AG04450 (cell line): ENCODE data around the gene RUVBL2. TPM values are rescaled to one million over a fixed set of nuclear protein-coding genes. Genes with fewer than 3 reads are reported as not detected.
A peak's percentile ranks its signal among the peaks of the same experiment; 100 is the strongest.
"Not testable (repeated sequence)": the region's sequence is repeated elsewhere in the genome, so short reads cannot be mapped to it uniquely, and the experiment has no call there.

Source experiments
- CTCF ChIA-PET: fragments of 300-600, 350-600 bp; formaldehyde crosslinking; extraction: SDS; loops from one replicate; lab custom pipeline; 2022; ENCODE audit warnings: antibody characterized with exemption, inconsistent platforms; lab: Charles Lee
- POLR2A ChIA-PET: fragments of 350-600 bp; formaldehyde crosslinking; extraction: SDS; loops from one replicate; lab custom pipeline; 2021; ENCODE audit warnings: antibody characterized with exemption, inconsistent platforms; lab: Yijun Ruan, JAX
- DNase-seq: peaks from one replicate; pipeline ENCODE4 v3.0.0-alpha.2; 2011; ENCODE audit warnings: low read depth, low spot score
- H3K27ac ChIP-seq: one replicate; pipeline ENCODE4 v1.5.1; 2012; ENCODE audit warnings: low read depth, low read length, control low read depth
- H3K27me3 ChIP-seq: one replicate; pipeline ENCODE4 v1.6.0; 2012; ENCODE audit warnings: low read length; ENCODE audit not compliant: control insufficient read depth, insufficient read depth
- H3K4me3 ChIP-seq: 2 replicates; pipeline ENCODE4 v1.5.1; 2011; ENCODE audit warnings: mild to moderate bottlenecking, low read depth, low read length, control low read depth
- H3K9me3 ChIP-seq: 2 replicates; pipeline ENCODE4 v1.5.1; 2012; ENCODE audit warnings: low read length; ENCODE audit not compliant: control insufficient read depth, insufficient read depth
- polyA plus RNA-seq: library from polyadenylated mRNA; depleted of rRNA; stranded (reverse); fragments of >200 nt; gene quantifications from 2 replicates; pipeline ENCODE4 v1.2.3, GENCODE V29; 2011
- TF ChIP-seq, protein P1 (sequence below): IDR thresholded peaks from 2 replicates; pipeline ENCODE4 v1.5.1; 2011; ENCODE audit warnings: low read depth, low read length, control low read depth, inconsistent platforms

RUVBL2 gene
- polyA plus RNA-seq, 1 experiment, result 107 TPM

DNA sequence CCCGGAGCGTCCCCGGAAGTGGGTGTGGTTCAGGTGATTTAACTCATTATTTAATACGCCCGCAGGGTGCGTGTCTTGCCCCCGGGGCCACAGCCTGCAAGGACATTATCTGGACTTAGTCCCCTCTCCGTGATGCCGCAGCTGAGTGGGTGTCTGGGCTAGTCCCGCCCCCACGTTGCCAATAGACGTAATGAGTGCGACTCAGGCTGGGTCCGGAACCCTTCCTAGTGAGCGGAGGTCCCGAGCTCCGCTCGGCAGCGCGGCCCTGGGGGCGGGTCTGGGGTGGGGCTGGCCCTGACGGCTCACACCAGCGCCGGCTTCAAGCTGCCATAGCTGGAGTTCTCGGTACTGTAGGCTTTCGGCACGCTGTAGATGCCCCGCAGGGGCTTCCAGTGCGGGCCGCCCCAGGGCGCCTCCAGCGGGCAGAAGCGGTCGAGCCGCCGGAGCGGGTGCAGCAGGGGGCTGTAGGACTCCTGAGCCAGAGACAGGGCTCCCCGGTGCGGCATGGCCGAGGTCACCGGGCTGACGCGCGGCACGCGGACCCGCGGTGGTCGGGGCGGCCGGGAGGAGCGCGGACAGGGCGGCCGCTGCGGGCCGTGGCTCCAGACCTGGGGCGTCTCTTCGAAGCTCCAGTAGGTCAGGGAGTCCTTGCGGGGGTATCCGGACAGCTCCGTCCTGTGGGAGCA is 24.1 kb downstream of the RUVBL2 start:
- CTCF ChIA-PET, result interaction anchor here (0.6 to 3.7 kb wide), 5 partner anchors 19 to 181 kb away, joined by 3 to 28 read pairs (median 5); partner anchors contain the start of genes CGB7 and RUVBL2
- Histone ChIP-seq H3K27ac (no peak overlapping the region), H3K27me3 (no peaks in the 10 kb centered on the region), H3K9me3 (no peaks in the 10 kb centered on the region; the same call in 1 of the 2 replicates), H3K4me3 (peak overlapping the region; percentile 49)
- TF ChIP-seq, protein P1, sequence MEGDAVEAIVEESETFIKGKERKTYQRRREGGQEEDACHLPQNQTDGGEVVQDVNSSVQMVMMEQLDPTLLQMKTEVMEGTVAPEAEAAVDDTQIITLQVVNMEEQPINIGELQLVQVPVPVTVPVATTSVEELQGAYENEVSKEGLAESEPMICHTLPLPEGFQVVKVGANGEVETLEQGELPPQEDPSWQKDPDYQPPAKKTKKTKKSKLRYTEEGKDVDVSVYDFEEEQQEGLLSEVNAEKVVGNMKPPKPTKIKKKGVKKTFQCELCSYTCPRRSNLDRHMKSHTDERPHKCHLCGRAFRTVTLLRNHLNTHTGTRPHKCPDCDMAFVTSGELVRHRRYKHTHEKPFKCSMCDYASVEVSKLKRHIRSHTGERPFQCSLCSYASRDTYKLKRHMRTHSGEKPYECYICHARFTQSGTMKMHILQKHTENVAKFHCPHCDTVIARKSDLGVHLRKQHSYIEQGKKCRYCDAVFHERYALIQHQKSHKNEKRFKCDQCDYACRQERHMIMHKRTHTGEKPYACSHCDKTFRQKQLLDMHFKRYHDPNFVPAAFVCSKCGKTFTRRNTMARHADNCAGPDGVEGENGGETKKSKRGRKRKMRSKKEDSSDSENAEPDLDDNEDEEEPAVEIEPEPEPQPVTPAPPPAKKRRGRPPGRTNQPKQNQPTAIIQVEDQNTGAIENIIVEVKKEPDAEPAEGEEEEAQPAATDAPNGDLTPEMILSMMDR, result peak; percentile 58
- POLR2A ChIA-PET, result interaction anchor here (0.6 to 0.9 kb wide), 4 partner anchors 9 to 40 kb away, joined by 3 to 4 read pairs (median 3); partner anchors contain the start of genes CGB7, GYS1 and RUVBL2
- no peak for DNase-seq

DNA sequence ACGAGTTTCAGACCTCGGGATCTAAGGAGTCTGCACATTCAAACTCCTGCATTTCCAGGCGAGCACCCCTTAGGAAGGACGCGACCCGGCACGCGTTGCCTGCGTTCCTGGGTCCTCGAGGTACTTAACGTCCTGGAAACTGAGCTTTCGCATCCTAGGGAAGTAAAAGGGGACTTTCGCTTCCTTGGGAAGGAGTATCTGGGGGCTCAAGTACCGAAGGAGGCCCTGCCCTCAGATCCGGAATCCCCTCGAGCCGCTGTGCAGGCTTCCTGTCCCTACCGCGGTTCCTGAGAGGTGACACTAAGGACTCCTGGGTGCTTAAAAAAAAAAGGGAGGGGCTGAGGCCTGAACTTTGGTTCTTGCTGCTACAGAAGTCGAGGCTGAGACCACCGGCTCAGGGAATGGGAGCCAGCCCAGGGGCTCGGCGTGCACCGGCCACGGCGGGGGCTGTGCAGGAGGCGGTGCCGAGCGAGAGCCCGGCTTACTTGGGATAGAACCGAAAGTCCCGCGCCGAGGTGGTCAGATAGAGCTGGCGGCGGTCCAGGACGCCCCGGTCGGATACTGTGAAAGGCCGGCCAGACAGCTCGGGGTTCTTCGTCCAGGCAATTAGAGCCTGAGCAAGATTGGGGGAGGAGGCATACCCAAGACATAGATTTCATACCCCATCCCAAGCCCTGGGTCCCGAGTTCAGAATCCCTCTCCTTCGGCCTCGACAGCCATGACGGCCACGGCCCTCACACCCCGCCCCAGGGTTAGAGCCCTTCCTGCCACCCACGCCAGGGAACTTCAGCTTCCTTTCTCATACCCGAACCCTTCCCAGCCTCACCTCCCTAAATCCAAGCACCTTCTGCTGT is 24.9 kb downstream of the RUVBL2 start:
- ChIA-PET CTCF (interaction anchor here (0.6 to 3.7 kb wide), 6 partner anchors 20 to 453 kb away, joined by 3 to 28 read pairs (median 6); partner anchors contain the start of genes CGB7, GYS1 and RUVBL2), POLR2A (interaction anchor here (1.0 kb wide), 1 partner anchor 25 kb away, joined by 3 read pairs; the partner anchor contains the start of genes GYS1 and RUVBL2)
- H3K27ac ChIP-seq, H3K9me3 ChIP-seq, DNase-seq, H3K27me3 ChIP-seq: not testable (repeated sequence)
- peak overlapping the region; percentile 49 for H3K4me3 ChIP-seq

GRCh38 chr19:49019242-49019932 is 25.7 kb downstream of the RUVBL2 start:
- H3K27me3 ChIP-seq, result no peaks in the 10 kb centered on the region
- no peaks in the 10 kb centered on the region; the same call in 1 of the 2 replicates for H3K9me3 ChIP-seq
- no peak overlapping the region for H3K27ac ChIP-seq
- ChIA-PET CTCF (interaction anchor here (0.6 to 3.7 kb wide), 4 partner anchors 21 to 453 kb away, joined by 3 to 28 read pairs (median 6); partner anchors contain the start of genes GYS1 and RUVBL2), POLR2A (interaction anchor here (1.0 kb wide), 1 partner anchor 26 kb away, joined by 3 read pairs; the partner anchor contains the start of genes GYS1 and RUVBL2)
- peak overlapping the region; percentile 10; the same call in 1 of the 2 replicates for H3K4me3 ChIP-seq
- TF ChIP-seq, protein P1, result no peak
- no peak for DNase-seq

DNA sequence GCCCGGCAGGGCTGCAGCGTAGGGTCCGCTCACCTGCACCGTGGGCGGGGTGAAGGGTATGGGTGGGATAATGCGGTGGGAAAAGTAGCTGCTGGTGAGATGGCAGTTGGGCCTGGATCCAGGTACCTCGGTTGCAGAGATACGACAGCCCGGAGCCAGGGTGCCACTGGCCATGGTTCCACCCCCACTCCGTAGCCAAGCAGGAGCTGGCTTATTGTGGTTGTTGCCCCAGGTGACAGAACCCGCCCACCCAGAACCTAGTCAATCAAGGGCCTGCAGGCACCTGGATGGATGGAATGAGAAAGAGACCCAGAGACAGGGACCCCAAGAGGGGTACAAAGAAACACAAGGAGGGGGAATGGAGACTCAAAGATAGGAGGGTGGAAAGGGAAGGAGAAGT is 26.7 kb downstream of the RUVBL2 start:
- POLR2A ChIA-PET, result no interaction called here
- Histone ChIP-seq H3K27me3 (no peaks in the 10 kb centered on the region), H3K9me3 (no peaks in the 10 kb centered on the region; the same call in 1 of the 2 replicates), H3K27ac (no peak overlapping the region), H3K4me3 (no peak overlapping the region)
- TF ChIP-seq, protein P1, result no peak
- DNase-seq, result no peak
- CTCF ChIA-PET, result interaction anchor here (1.5 to 3.7 kb wide), 2 partner anchors 22 to 27 kb away, joined by 6 to 28 read pairs; partner anchors contain the start of genes GYS1 and RUVBL2
